BJ (cell line): ENCODE results near the gene NFATC1. TPM values are rescaled to one million over a fixed set of nuclear protein-coding genes. Genes with fewer than 3 reads are reported as not detected.

Source experiments
- CTCF ChIA-PET: fragments of 350-600 bp; formaldehyde crosslinking; extraction: SDS; loops from one replicate; lab custom pipeline; 2021; ENCODE audit warnings: antibody characterized with exemption, inconsistent platforms; lab: Yijun Ruan, JAX
- POLR2A ChIA-PET: fragments of 300-600 bp; sonication (Branson Sonifier 250); formaldehyde crosslinking; extraction: SDS; loops from one replicate; lab custom pipeline; 2021; ENCODE audit warnings: antibody characterized with exemption; lab: Charles Lee
- DNase-seq: peaks from one replicate; pipeline ENCODE4 v3.0.0-alpha.2; 2011; ENCODE audit warnings: low read depth
- H3K27me3 ChIP-seq: 2 replicates; pipeline ENCODE4 v1.6.0; 2011; ENCODE audit warnings: low read length; ENCODE audit not compliant: control insufficient read depth, insufficient read depth
- H3K36me3 ChIP-seq: 2 replicates; pipeline ENCODE4 v1.5.1; 2011; ENCODE audit warnings: low read length; ENCODE audit not compliant: control insufficient read depth, insufficient read depth
- H3K4me3 ChIP-seq: 2 replicates; pipeline ENCODE4 v1.5.1; 2011; ENCODE audit warnings: low read depth, mild to moderate bottlenecking, control low read depth, low read length
- CTCF ChIP-seq: IDR thresholded peaks from 2 replicates; pipeline ENCODE4 v1.5.1; 2011; ENCODE audit warnings: low read depth, mild to moderate bottlenecking, control low read depth, inconsistent platforms, low read length, moderate library complexity; ENCODE audit not compliant: insufficient read depth
- polyA plus RNA-seq: library from polyadenylated mRNA; depleted of rRNA; stranded (reverse); fragments of >200 nt; gene quantifications from 2 replicates; pipeline ENCODE4 v1.2.3, GENCODE V29; 2011

Gene NFATC1
- polyA plus RNA-seq, 1 experiment, result 1.2 TPM

GRCh38 chr18:79542213-79542612, 146.5 kb downstream of the NFATC1 start:
- ChIA-PET CTCF (no interaction called here), POLR2A (no interaction called here)
- Histone ChIP-seq H3K4me3 (no peak overlapping the region), H3K36me3 (no peaks in the 10 kb centered on the region), H3K27me3 (peaks cover 3% of the 10 kb centered on the region)
- no peak for TF ChIP-seq CTCF
- no peak for DNase-seq

- no peak for TF ChIP-seq CTCF
- Histone ChIP-seq H3K36me3 (no peaks in the 10 kb centered on the region), H3K4me3 (no peak overlapping the region), H3K27me3 (peaks cover 3% of the 10 kb centered on the region)
- CTCF ChIA-PET, result interaction anchor here (0.8 to 1.2 kb wide), 3 partner anchors 14 to 162 kb away, joined by 3 read pairs; no protein-coding TSS in a partner anchor
- DNase-seq, result no peak
- POLR2A ChIA-PET, result no interaction called here
These were observed 147.4 kb downstream of the NFATC1 start for GRCh38 chr18:79542876-79543750.

- POLR2A ChIA-PET, result no interaction called here
- H3K4me3 ChIP-seq, result no peak overlapping the region
- no peaks in the 10 kb centered on the region for H3K36me3 ChIP-seq
- no peak for TF ChIP-seq CTCF
- CTCF ChIA-PET, result interaction anchor here (0.8 to 1.2 kb wide), 3 partner anchors 14 to 163 kb away, joined by 3 read pairs; no protein-coding TSS in a partner anchor
- no peak for DNase-seq
- H3K27me3 ChIP-seq, result peaks cover 2% of the 10 kb centered on the region; the same call in 1 of the 2 replicates
These were observed 148.2 kb downstream of the NFATC1 start for GRCh38 chr18:79543861-79544385.

- peaks cover 2% of the 10 kb centered on the region; the same call in 1 of the 2 replicates for H3K27me3 ChIP-seq
- ChIA-PET POLR2A (no interaction called here), CTCF (interaction anchor here (0.9 kb wide), 1 partner anchor 15 kb away, joined by 3 read pairs; no protein-coding TSS in a partner anchor)
- no peaks in the 10 kb centered on the region for H3K36me3 ChIP-seq
- no peak overlapping the region for H3K4me3 ChIP-seq
- TF ChIP-seq CTCF, result no peak
- no peak for DNase-seq
These were observed 148.7 kb downstream of the NFATC1 start for GRCh38 chr18:79544386-79544963.

- ChIA-PET POLR2A (no interaction called here), CTCF (no interaction called here)
- no peak for DNase-seq
- H3K4me3 ChIP-seq, result no peak overlapping the region
- no peak for TF ChIP-seq CTCF
- no peaks in the 10 kb centered on the region for H3K36me3 ChIP-seq
- no peaks in the 10 kb centered on the region for H3K27me3 ChIP-seq
These were observed 149.5 kb downstream of the NFATC1 start for GRCh38 chr18:79545255-79545654.
